C1 segment of cervical spinal cord (tissue), 14 donors: ENCODE results near the gene VTI1A.
"Not testable (repeated sequence)": the region's sequence is repeated elsewhere in the genome, so short reads cannot be mapped to it uniquely, and the experiment has no call there.

Experiments used
- DNase-seq, 14 donors: peaks; one replicate each; lab custom pipeline; 2025; lab: John Stamatoyannopoulos, UW

Gene VTI1A

DNA sequence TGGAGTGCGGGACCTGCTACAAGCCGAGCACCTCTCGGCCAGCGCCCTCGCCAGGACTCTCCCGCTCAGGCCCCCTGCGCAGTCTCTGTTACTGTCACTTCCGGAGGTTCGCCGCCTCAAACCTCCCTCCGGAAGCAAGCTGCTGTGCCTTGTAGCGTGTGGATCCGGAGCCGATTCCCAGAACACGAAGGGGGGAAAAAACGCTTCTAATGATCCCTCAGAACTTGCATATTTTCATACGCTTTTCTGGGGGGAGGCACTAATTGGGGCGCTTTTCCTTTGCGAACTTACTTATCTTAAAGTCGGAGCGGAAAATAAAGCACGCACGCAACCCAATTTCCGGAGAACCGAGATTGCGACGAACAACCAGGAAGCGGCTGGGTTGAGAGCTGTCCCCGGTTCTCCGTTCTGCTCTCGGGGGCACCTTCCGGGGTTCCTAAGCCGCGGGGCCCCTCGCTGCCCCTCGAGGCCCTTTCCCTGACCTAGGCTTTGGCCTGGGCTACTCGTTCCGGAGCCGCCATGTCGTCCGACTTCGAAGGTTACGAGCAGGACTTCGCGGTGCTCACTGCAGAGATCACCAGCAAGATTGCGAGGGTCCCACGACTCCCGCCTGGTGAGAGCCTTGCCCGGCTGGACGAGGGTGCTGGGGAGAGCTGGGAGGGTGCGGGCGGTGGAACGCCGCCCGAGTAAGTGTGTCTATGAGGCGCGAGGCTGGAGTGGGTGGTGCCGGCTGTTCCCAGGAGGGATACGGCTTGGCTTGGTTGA is at the start of gene VTI1A, which contains the start of gene ZDHHC6:
Gene VTI1A, plus strand, starts transcription at position 361 of the 765 bp plus-strand sequence. Its CDS starts 159 bp downstream, at position 520.
Gene ZDHHC6, minus strand, starts transcription at position 60 of the 765 bp plus-strand sequence. CDS start 1,478 bp downstream, outside the sequence.
- DNase-seq, result peak; percentile 6 to 94 (median 82)

DNA sequence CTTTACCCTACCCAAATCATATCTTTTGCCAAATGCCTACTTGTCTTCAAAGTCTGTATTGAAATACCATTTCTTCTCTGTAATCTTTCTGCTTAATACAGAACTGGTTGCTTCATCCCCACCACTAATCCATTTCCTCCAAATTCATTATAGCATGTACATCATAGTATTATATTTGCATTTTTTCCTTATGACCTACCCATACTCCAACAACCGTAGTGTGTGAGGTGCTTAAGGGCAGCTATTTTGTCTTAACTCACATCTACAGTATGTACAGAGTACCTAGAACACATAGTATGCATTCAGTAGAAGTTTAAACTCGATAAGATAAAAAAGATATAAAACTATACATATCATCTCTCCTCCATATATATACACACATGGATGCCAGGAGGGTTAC is 49.4 kb upstream of the VTI1A start:
- DNase-seq, result no peak

- no peak for DNase-seq
These were observed 44.1 kb upstream of the VTI1A start for GRCh38 chr10:112402917-112403316.

GRCh38 chr10:112404617-112405016 is 42.4 kb upstream of the VTI1A start:
- no peak for DNase-seq

DNA sequence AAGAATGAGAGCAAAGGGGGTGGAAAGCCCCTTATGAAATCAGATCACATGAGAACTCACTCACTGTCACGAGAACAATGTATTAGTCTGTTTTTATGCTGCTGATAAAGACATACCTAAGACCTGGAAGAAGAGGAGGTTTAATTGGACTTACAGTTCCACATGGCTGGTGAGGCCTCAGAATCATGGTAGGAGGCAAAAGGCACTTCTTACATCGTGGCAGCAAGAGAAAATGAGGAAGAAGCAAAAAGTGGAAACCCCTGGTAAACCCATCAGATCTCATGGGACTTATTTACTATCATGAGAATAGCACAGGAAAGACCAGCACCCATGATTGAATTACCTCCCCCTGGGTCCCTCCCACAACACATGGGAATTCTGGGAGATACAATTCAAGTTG is 40.2 kb upstream of the VTI1A start:
- DNase-seq, result not testable (repeated sequence)

DNA sequence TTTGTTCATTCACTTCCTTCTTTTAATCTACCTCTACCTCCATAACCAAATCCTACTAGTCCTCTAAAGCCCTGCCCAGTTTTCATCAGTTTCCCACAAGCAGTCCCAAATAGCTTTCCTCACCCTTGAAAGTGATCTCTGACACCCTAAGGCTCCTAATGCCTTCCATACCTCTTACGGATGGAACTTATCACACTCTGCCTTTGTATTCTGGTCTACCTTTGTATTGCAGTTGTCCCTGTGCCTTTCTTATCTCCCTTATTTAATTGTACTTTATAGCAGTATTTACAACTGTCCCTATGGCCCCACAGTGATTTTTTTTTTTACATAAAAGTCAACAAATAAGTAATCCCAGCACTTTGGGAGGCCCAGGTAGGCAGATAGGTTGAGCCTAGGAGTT is 39.3 kb upstream of the VTI1A start:
- DNase-seq, result no peak

DNA sequence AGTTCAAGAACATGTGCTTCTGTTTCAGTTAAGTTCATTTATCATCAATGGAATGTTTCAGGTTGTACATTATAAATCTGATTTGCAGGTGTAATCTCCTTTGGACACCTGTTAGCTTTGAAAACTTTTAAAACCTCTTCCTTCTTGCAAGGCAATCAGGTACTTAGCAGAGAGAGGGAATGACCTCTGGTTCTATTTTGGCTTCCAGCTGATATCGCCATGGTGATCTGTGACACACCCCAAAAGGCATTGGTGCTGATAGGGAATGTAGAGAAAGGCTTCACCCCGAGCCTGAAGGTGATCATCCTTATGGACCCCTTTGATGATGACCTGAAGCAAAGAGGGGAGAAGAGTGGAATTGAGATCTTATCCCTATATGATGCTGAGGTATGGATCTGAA is 37.7 kb upstream of the VTI1A start:
- DNase-seq, result no peak

DNA sequence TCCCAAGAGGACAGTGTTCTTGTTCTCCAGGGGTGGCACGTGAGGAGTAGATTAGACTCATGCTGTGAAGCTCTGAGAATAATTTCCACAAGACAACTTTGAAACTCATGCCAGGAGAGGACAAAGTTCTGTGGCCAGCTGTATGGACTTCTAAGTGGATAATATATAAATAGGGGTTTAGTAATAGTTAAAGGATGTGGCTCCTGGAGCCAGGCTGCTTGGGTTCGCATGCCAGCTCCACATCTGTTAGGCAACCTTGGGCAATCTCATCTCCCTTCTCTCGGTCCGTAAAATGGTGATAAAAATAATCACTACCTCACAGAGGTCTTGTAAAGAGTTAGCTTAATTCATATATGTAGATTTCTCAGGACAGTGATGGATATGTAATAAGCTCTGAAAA is 37.3 kb upstream of the VTI1A start:
- DNase-seq, result no peak

DNA sequence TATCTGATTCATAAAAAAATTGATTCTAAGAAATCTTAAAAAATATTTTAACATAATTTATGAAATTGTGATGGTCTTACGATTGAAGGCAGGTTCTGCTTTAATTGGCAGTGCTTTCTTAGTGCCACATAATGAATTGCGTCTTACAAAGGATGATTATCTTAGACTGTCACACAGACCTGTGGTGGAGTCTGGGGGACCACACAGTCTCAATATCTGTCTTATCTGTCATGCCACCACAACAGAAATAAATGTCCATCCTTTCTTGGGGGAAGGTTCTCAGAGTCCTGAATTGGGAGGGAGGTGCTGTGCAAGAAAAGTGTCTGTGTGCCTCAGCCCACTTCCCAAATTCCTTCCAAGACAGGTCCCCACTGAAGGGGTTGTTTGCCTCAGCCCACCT is 34.3 kb upstream of the VTI1A start:
- DNase-seq, result no peak

DNA sequence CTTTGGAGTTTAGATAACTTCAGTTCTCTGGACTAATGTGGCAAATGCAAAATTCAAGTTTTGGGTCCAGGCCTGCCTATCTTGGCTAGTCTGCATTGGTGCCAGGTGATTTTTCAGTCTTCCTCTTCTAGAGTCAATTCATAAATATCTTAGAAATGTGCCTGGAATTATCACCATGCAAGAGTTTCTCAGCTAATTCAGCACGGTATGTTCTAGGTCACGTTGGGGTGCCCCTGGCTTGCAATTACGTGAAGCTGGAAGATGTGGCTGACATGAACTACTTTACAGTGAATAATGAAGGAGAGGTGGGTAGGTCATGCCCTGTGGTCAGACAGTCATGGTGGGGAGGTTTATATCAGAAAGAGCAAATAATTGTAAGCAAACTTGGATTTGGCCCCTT is 25.3 kb upstream of the VTI1A start:
- DNase-seq, result no peak

GRCh38 chr10:112424651-112425050 is 22.4 kb upstream of the VTI1A start:
- no peak for DNase-seq

- DNase-seq, result no peak
These were observed 20.9 kb upstream of the VTI1A start for GRCh38 chr10:112426111-112426510.

- no peak for DNase-seq
These were observed 17.9 kb upstream of the VTI1A start for GRCh38 chr10:112429147-112429546.

GRCh38 chr10:112429654-112430230 is 17.3 kb upstream of the VTI1A start:
- no peak for DNase-seq

DNA sequence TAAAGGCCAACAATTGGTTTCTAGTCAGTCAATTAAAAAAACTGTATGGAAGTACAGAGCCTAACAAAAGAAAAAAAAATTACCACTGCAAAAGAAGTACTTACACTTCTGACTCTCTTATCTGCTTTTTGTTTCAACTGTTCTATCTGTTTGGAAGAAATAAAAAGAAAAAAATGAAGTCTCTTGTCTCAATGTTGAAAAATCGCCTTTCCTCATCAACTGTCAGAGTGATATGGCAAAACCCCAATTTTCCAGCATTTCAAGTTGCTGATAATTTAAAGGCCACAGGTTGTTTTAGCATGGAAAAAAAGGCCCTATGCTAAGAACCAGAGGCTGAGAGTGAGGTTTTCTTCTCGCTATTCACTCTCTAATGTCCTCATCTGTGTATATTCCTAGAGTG is 13.9 kb upstream of the VTI1A start:
- no peak for DNase-seq

DNA sequence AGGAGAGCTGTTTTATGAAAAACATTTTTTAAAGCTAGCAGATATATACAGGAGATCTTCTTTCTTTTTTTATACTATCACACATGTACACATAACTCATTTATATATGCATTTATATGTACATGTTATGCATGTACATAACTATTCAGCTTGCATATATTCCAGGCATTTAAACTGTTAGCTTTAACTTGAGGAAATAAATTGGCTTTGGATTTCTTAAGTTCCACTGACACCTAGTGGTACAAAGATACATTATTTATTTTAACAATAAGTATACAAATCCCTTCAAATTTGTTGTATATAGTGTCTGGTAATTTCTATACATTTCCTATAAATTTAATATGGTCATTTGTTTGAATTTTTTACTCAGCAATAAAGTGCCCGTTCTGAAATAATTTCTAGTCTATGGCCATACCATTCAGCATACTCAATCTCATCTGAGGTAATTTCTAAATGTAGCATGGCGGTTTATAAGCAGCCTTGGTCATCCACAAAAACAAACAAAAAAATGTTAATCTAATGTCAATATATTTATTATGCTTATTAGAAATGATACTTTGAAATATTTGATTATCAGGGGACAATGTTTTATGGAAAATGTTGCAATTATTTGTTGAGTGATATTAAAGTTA is 11.9 kb upstream of the VTI1A start:
- no peak for DNase-seq

DNA sequence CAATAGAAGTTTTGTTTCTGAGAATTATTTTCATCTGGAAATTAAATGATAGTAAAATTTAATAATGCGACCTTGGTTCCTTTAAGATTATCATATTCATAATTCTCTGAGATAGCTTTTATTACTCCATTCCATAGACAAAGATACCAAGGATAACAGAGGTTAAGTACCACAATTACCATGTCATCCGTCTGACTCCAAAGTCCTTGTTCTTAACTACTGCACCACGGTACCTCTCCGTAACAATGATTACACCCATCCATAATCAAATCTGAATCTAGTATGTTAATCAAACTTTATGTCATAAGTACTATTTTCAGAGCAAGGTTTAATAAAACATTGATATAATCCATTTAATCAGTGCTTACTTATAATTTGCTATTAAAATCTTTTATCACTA is 8.7 kb upstream of the VTI1A start:
- DNase-seq, result no peak

- no peak for DNase-seq
These were observed 5.5 kb upstream of the VTI1A start for GRCh38 chr10:112441520-112441919.

DNA sequence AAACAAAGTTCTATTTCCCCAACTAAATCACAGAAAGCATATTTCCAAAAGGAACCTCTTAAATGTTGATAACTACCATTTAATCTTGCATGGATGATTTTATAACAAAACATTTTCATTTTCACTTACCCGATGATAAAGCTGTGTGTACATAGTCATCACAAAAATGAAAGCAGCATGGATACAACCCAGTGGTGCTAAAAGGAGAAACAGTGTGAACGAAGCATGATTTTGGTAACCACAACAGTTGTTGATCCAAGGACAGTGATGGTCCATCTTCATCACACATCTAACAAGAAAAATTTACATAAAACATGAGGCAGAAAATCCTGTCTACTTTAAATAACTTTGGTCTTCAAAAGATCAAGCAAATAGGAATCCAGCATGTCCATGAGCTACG is 5.0 kb upstream of the VTI1A start:
- no peak for DNase-seq

- DNase-seq, result peak in 3 of 14 donors; percentile 15 to 47 (median 16)
These were observed 760 bp upstream of the VTI1A start for GRCh38 chr10:112446055-112446854.

DNA sequence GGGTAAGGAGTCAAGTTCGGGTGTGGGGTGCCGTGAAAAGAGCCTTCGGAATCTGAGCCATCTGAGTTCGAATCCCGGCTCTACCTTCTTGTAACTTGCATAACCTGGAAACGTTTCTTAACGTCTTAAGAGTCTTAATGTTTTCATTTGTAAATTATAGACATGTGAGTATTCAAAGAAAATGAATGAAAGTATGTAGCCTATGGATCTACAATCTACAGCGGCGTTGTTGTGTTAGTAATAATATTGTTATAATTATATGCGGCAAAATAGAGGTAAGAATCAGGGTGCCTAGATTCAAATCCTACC is 559 bp downstream of the VTI1A start:
- DNase-seq, result no peak

DNA sequence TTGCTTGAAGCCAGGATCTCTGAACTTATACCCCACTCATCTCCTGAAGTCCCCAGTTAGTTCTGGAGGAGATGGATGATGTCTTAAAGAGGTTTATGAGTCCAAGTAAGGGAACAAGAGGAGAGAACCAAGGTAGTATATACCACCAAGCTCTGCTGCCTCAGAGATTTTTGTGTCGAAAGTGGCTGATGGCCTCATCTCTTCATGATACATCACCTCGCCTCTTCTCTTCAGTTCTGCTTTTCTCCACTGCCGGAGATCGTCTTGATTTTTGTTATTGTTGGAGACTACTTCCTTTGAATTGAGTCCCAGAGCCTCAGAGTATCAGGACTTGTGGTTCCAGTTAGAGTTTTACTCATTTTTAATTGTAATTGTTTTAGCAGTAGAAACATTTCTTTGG is 1.9 kb downstream of the VTI1A start:
- no peak for DNase-seq
